Measurements from ENCODE around the gene SGPP2.

DNA sequence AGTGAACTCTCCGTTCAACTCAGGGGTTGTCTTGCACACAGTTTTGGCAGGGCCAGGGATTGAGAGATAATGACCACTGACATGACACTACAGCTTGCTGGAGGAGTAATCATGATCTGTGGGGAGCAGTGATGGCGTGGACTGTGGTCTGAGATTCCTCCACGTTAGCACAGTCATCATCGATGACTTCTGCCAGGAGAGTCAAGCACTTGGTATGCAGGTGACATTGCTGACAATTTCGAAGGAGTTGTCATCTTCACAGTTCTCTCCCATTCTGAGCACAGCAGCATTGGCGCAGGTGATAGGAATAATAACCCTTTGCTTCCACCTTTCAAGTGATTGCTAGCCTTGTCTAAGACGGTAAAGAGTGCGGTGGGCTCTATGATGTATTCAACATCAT lies 79.8 kb downstream of the SGPP2 start:
- TF ChIP-seq RFX5 (IDR thresholded peaks at IDR 0.05) (no peak), MAX (IDR thresholded peaks at IDR 0.05) (no peak), MYC (IDR thresholded peaks at IDR 0.05; ENCODE audit: borderline replicate concordance, low read length) (no peak), POLR2A (IDR thresholded peaks at IDR 0.05; ENCODE audit: low read length) (no peak), RAD21 (conservative IDR thresholded peaks at IDR 0.05 in 1 of 2, IDR thresholded peaks at IDR 0.05 in 1 of 2) (no peak)
- TF ChIP-seq, protein P1, sequence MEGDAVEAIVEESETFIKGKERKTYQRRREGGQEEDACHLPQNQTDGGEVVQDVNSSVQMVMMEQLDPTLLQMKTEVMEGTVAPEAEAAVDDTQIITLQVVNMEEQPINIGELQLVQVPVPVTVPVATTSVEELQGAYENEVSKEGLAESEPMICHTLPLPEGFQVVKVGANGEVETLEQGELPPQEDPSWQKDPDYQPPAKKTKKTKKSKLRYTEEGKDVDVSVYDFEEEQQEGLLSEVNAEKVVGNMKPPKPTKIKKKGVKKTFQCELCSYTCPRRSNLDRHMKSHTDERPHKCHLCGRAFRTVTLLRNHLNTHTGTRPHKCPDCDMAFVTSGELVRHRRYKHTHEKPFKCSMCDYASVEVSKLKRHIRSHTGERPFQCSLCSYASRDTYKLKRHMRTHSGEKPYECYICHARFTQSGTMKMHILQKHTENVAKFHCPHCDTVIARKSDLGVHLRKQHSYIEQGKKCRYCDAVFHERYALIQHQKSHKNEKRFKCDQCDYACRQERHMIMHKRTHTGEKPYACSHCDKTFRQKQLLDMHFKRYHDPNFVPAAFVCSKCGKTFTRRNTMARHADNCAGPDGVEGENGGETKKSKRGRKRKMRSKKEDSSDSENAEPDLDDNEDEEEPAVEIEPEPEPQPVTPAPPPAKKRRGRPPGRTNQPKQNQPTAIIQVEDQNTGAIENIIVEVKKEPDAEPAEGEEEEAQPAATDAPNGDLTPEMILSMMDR (IDR thresholded peaks at IDR 0.05), result no peak

Measured in A549 (cell line).